Glutamatergic neuron (in vitro differentiated cells): ENCODE results near the gene GGTLC2. TPM values are rescaled to one million over a fixed set of nuclear protein-coding genes. Genes with fewer than 3 reads are reported as not detected.

ENCODE experiments used
- DNase-seq: peaks from one replicate; pipeline ENCODE4 v3.0.0; 2022
- H3K27ac Mint-ChIP-seq: one replicate; pipeline ENCODE4 v1.8.0; 2020; ENCODE audit warnings: mild to moderate bottlenecking, mixed read lengths, inconsistent platforms; ENCODE audit not compliant: unreplicated experiment
- H3K27me3 Mint-ChIP-seq: one replicate; pipeline ENCODE4 v1.8.0; 2020; ENCODE audit warnings: mild to moderate bottlenecking, moderate library complexity, mixed read lengths, inconsistent platforms; ENCODE audit not compliant: unreplicated experiment
- H3K36me3 Mint-ChIP-seq: one replicate; pipeline ENCODE4 v1.8.0; 2020; ENCODE audit warnings: mild to moderate bottlenecking, mixed read lengths, inconsistent platforms; ENCODE audit not compliant: unreplicated experiment
- H3K4me1 Mint-ChIP-seq: one replicate; pipeline ENCODE4 v1.8.0; 2020; ENCODE audit warnings: mild to moderate bottlenecking, low read depth, mixed read lengths, inconsistent platforms; ENCODE audit not compliant: unreplicated experiment
- H3K4me3 Mint-ChIP-seq: one replicate; pipeline ENCODE4 v1.8.0; 2020; ENCODE audit warnings: mild to moderate bottlenecking, mixed read lengths, inconsistent platforms; ENCODE audit not compliant: unreplicated experiment
- H3K9me3 Mint-ChIP-seq: one replicate; pipeline ENCODE4 v1.8.0; 2020; ENCODE audit warnings: mild to moderate bottlenecking, moderate library complexity, mixed read lengths, inconsistent platforms; ENCODE audit not compliant: unreplicated experiment
- CTCF ChIP-seq: fragments of 200-600 bp; sonication (generic); IDR thresholded peaks from one replicate; pipeline ENCODE4 v1.5.0; 2021; ENCODE audit not compliant: partially characterized antibody, unreplicated experiment
- total RNA-seq: library from RNA; stranded (reverse); fragmentation: NEBNext Ultra II Directional; extraction: Animal tissue kit (Norgen Biotek cat#: 25700); gene quantifications from one replicate; pipeline ENCODE4 v1.2.1, GENCODE V29; 2021; ENCODE audit not compliant: unreplicated experiment

The GGTLC2 gene
- total RNA-seq, 1 donor from 2014 or later: not detected

GRCh38 chr22:22612516-22612915 lies 31.9 kb upstream of the GGTLC2 start:
- peaks cover 2% of the 10 kb centered on the region for H3K27me3 Mint-ChIP-seq
- H3K4me3 Mint-ChIP-seq: no peak overlapping the region
- H3K36me3 Mint-ChIP-seq: peaks cover 6% of the 10 kb centered on the region
- no peak for TF ChIP-seq CTCF
- no peak overlapping the region for H3K27ac Mint-ChIP-seq
- peaks cover 33% of the 10 kb centered on the region for H3K4me1 Mint-ChIP-seq
- no peak for DNase-seq
- peaks cover 7% of the 10 kb centered on the region for H3K9me3 Mint-ChIP-seq

GRCh38 chr22:22614065-22614464 lies 30.3 kb upstream of the GGTLC2 start:
- H3K4me1 Mint-ChIP-seq: peaks cover 27% of the 10 kb centered on the region
- H3K27me3 Mint-ChIP-seq: peaks cover 2% of the 10 kb centered on the region

DNA sequence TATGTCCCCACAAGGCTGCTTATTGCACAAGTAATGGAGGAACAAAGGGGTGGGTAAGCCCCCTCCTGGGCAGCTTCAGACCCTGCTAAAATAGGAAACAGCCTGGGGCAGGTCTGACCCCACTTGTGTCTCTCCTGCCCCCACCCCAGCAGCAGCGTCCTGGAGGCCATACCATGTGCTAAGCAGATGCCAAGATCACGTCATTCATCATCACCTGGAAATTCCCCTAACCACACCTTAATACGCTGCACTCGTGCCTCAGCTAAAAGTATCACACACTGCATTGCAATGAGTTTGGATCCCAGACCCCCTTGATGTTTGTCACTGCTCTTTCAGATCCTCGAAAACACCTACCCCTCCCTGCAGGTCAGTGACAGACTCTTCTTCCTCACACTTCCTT lies 27.8 kb upstream of the GGTLC2 start:
- Mint-ChIP-seq H3K36me3 (peaks cover 6% of the 10 kb centered on the region), H3K27me3 (peaks cover 2% of the 10 kb centered on the region), H3K27ac (no peak overlapping the region), H3K4me1 (peaks cover 13% of the 10 kb centered on the region), H3K9me3 (no peaks in the 10 kb centered on the region), H3K4me3 (no peak overlapping the region)
- no peak for DNase-seq
- TF ChIP-seq CTCF: no peak

More at GRCh38 chr22:22614065-22614464, 30.3 kb upstream of the GGTLC2 start:
- DNase-seq: no peak
- H3K36me3 Mint-ChIP-seq: peaks cover 6% of the 10 kb centered on the region
- no peak for TF ChIP-seq CTCF
- peaks cover 2% of the 10 kb centered on the region for H3K9me3 Mint-ChIP-seq
- no peak overlapping the region for H3K27ac Mint-ChIP-seq
- no peak overlapping the region for H3K4me3 Mint-ChIP-seq

DNA sequence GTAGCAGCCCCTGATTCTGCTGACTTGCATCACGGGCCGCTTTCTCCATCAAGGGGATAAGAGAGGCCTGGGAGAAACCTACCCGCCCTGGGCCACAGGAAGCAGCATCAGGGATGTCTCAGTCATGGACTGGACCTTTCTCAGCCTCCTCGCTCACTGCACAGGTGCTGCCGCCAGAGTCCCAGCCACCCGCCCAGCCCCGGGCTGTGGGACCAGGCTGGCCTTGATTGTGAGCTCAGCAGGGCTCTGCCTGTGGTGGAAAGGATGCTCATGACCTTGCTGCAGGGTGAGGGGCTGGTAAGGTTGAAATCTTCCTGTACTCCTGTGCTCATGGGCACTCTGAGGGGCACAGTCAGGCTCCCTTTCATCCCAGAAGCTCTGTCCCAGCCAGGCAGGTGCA lies 26.0 kb upstream of the GGTLC2 start:
- Mint-ChIP-seq H3K4me1 (peaks cover 8% of the 10 kb centered on the region), H3K27me3 (no peaks in the 10 kb centered on the region), H3K4me3 (no peak overlapping the region), H3K27ac (no peak overlapping the region), H3K9me3 (no peaks in the 10 kb centered on the region), H3K36me3 (peaks cover 6% of the 10 kb centered on the region)
- no peak for TF ChIP-seq CTCF
- no peak for DNase-seq

DNA sequence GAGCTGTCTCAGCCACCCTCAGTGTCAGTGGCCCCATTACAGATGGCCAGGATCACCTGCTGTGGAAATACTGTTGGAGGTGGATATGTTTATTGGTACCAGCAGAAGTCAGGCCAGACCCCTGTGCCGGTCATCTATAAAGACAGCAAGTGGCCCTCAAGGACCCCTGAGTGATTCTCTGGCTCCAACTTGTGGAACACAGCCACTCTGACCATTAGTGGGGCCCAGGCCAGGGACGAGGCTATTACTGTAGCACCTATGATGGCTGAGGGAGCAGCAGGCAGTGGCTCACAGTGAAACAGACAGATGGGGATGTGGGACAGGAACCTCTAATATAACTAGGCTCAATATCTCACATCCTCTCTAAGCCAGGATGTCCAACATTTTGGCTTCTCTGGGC lies 25.5 kb upstream of the GGTLC2 start:
- no peak for TF ChIP-seq CTCF
- no peak for DNase-seq
- no peaks in the 10 kb centered on the region for H3K9me3 Mint-ChIP-seq
- H3K27ac Mint-ChIP-seq: no peak overlapping the region
- H3K4me1 Mint-ChIP-seq: peaks cover 6% of the 10 kb centered on the region
- H3K27me3 Mint-ChIP-seq: no peaks in the 10 kb centered on the region
- no peak overlapping the region for H3K4me3 Mint-ChIP-seq
- H3K36me3 Mint-ChIP-seq: peaks cover 6% of the 10 kb centered on the region
